GM21723 (cell line): Measurements from ENCODE around the gene TLE4.
"Not testable (repeated sequence)": the region's sequence is repeated elsewhere in the genome, so short reads cannot be mapped to it uniquely, and the experiment has no call there.

Source experiments
- ATAC-seq: cut with Tn5 transposase; IDR thresholded peaks from one replicate; pipeline ENCODE4 v1.9.1; 2021; ENCODE audit warnings: mild to moderate bottlenecking, moderate library complexity; ENCODE audit not compliant: unreplicated experiment

TLE4 gene

GRCh38 chr9:79709743-79710674 lies 138.2 kb downstream of the TLE4 start:
- no peak for ATAC-seq

- ATAC-seq = no peak
These were observed 140.1 kb downstream of the TLE4 start for GRCh38 chr9:79711874-79712273.

GRCh38 chr9:79719021-79719420 lies 147.3 kb downstream of the TLE4 start:
- no peak for ATAC-seq

GRCh38 chr9:79719989-79720388 lies 148.2 kb downstream of the TLE4 start:
- no peak for ATAC-seq

GRCh38 chr9:79731171-79731890 lies 159.6 kb downstream of the TLE4 start:
- ATAC-seq = peak; percentile 79

- ATAC-seq = no peak
These were observed 163.4 kb downstream of the TLE4 start for GRCh38 chr9:79735023-79735779.

GRCh38 chr9:79736051-79736450 lies 164.3 kb downstream of the TLE4 start:
- ATAC-seq = no peak

GRCh38 chr9:79741381-79741780 lies 169.6 kb downstream of the TLE4 start:
- no peak for ATAC-seq

- ATAC-seq = no peak
These were observed 170.5 kb downstream of the TLE4 start for GRCh38 chr9:79742110-79742721.

GRCh38 chr9:79744521-79744920 lies 172.8 kb downstream of the TLE4 start:
- no peak for ATAC-seq

GRCh38 chr9:79745752-79746336 lies 174.1 kb downstream of the TLE4 start:
- ATAC-seq = no peak

GRCh38 chr9:79751895-79752466 lies 180.2 kb downstream of the TLE4 start:
- not testable (repeated sequence) for ATAC-seq

GRCh38 chr9:79756414-79756813 lies 184.6 kb downstream of the TLE4 start:
- no peak for ATAC-seq

GRCh38 chr9:79757074-79757473 lies 185.3 kb downstream of the TLE4 start:
- ATAC-seq = no peak

- ATAC-seq = no peak
These were observed 186.3 kb downstream of the TLE4 start for GRCh38 chr9:79757881-79758669.

GRCh38 chr9:79759460-79759859 lies 187.7 kb downstream of the TLE4 start:
- no peak for ATAC-seq

GRCh38 chr9:79762070-79762469 lies 190.3 kb downstream of the TLE4 start:
- no peak for ATAC-seq

- no peak for ATAC-seq
These were observed 192.0 kb downstream of the TLE4 start for GRCh38 chr9:79763671-79764285.

- ATAC-seq = no peak
These were observed 192.6 kb downstream of the TLE4 start for GRCh38 chr9:79764374-79764773.
